Renal cortical epithelial cell (primary cell): ENCODE measurements around the gene CISTR. TPM values are rescaled to one million over a fixed set of nuclear protein-coding genes. Genes with fewer than 3 reads are reported as not detected.

Experiments
- DNase-seq: peaks from one replicate; pipeline ENCODE4 v3.0.0-alpha.2; 2011; ENCODE audit warnings: low read depth
- total RNA-seq: library from RNA; depleted of rRNA; stranded (reverse); fragments of >200 nt; gene quantifications from 2 replicates; pipeline ENCODE4 v1.2.3, GENCODE V29; 2014

Gene CISTR
- total RNA-seq, 1 donor from 2014 or later: not detected

DNA sequence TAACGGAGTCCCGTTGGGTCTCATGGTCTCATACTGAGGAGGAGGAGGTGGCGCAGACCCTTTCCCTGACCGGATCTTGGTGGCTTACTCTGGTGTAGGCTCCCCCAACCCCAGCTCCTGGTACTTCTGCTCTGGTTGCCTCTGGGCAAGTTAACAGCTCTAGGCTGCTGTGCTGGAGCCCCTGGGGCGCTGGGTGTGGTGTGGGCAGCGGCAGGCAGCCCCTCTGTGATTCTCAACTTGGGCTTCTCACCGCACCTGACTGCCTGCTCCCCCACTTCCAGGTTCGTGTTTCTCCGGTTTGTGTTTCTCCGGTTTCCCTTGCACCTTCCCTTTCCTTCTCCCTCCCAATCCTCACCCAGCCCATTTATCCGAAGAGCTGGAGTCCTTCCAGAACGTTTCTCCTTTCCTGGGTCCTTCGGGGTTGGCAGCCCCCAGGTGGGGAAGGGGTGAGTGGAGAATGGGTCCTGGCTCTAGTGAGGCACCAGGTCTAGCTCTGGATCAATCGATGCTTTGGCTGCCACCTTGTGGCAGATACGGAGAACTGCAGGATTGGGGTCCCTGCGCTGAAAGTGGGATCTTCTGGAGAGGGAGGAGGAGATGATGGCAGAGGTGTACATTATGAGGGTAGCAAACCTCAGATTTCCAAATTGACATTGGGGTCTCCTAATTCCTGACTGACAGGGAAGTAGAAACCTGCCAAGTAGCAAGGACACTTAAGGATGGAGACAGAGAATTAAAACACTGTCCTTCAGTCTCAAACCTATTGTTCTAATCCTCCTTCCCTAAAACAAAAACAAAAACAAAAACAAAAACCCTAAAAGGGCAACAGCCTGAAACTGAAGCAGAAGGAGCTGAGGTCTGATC lies 8.3 kb downstream of the CISTR start:
- peak; percentile 36 for DNase-seq

DNA sequence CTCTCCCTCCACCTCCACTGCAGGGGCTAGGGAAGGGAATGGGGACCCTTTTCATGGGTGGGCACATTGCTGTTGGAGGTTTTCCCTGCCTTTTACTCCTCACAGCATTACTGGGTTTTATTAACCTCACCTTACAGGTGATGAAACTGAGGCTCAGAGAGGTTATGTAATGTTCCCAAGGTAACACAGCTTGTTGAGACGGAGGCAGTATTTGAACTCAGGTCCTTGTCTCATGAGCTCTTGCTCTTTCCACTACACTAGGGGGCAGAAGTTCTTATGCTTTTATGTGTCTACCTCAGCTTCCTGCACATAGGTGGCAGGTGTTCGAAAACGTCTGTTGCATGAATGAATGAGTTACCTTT lies 11.7 kb downstream of the CISTR start:
- no peak for DNase-seq

DNA sequence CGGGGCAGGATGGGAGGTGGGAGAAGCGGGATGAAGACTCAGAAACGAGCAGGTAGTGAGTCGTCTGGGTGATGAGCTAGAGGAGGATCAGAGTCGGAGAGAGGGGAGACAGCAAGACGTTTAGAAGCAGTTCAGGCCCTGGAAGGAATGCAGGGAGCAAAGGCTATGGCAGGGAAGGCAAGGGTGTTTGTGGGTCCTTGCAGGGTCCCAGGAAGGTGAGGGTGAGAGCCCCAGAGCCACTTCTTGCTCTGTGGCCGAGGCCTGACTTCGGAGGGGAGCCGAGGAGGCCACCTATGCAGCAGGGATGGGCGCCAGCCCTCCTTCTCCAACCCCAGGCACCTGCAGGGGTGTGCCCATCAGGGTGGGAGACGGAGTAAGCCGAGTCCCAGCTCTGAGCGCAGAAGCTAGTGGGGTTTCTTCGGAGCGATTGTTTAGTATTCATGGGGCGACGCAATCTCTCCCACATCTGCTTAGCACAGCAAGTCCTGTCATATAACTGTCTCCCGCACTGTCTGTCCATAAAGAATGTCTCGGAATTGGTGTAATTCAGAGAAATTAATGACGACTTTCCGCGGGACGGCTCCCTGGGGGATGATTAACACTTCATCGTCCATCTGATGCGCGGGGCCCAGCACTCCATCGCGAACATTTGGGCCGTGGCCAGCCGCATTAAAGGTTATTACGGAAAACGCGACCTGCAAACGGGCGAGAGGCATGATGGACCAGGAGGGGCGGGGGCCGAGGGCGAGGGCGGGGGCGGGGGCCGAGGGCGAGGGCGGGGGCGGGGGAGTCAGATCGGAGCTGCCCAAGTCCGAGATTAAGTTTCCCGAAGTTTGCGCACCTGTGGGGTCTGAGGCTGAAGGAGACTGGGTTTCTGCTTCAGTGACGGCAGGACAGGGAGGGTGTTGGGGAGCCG lies 12.3 kb downstream of the CISTR start:
- DNase-seq: no peak

DNA sequence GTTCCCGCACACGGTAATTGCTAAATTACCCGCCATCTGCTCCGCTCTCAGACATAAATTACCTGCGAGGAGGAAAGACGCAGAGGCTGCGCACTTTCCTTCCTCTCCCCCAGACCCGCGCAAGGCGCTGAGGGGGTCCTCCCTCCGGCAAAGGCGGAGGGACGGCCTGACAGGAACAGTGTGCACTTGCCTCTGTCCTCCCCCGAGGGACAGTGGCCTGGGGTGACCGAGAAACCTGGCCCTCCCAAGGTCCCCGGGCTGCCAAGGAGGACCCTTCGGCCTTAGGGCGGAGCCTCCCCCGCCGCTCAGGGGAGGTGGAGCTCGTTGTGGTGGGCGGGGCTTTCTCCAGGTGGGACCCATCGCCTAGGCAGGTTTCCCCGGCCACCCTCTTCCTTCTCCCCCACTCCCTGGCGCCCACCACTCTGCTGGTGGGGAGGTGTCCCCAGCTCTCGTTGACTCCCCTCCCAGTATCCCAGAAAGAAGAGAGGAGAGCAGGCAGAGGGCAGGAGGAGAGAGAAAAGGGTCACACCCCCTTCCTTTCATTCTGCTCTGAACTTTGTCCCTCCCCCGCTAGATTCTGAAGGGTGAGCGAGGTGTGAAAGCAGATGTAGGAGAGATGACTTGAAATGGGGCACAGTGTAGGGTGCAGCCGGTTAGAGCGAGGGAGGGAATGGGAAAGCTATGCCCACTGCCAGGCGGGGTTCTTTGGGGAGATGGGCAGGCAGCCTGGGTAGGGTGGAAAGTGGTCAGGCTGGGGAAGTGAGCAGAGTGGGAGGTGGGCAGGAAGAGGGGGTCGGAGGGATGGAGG lies 13.2 kb downstream of the CISTR start:
- DNase-seq: no peak

DNA sequence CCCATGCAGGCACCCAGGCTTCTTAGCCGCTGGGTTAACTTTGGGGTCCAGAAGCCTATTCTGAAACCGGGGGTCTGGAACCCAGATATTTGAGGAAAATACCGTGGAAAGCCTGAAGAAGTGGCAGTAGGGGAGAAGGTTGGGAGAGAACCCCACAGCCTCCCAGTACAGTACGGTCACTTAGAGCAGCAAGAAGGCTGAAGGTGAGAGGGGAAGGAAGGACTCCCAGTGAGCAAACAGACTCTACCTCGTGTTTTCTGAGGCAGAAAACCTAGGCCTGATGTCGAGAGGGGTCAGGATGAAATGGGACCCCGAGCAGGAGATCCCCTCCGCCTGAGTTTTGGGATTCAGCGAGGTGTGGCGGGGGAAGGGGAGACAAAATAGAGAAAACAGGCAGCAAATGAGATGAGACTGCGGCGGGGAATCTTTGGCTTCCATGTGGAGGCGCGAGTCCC lies 13.8 kb downstream of the CISTR start:
- no peak for DNase-seq

DNA sequence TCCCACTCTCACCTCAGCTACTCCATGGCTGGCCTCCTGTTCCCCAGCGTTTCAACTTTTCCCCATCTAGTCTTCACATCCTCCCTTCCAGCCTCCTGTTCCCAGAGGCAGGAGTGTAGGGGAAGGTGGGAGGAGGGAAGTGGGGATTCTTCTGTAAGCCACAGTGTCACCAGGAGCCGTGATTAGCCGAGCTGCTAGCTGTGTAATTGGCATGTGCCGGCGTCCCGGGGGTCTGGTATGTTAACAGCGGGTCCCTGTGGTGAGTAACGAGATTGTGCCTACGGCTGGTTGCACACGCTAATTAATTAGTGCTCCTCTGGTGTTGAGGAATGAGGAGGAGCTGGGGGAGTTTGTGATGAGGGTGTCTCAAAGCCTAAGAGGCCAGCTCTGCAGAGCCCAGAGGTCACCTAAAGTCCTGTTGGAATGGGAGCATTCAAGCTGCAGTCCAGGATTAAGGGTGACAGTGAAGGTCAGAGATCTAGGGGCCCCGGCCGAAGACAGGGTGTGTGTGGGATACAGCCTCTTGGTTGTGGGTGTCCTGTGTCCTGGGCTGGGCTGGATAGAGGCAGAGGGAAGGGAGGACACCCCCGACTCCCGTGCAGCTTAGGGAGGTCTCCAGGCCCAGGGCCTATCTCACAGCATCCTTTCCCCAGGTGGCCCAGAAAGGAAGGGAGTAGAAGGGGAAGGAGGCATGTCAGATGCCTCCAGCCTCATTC lies 14.5 kb downstream of the CISTR start:
- no peak for DNase-seq

DNA sequence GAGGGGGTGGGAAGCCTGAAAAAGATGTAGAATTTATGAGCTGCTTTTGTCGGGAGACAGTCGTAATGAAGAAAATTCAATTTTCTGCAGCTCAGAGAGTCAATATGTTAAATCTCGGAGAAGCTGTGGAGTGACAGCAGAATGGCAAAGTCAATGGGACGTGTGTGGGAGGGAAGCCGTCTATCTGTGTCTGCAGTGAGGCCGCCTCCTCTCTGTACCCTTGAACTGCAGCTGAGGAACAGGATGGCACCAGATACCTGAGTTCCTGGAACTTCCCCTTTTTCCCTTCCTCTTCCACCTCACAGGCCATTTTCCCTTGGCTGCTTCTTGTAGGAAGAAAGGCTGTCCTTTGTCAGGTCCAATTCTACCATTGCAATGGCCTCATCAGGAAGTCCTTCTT lies 15.2 kb downstream of the CISTR start:
- DNase-seq: no peak

DNA sequence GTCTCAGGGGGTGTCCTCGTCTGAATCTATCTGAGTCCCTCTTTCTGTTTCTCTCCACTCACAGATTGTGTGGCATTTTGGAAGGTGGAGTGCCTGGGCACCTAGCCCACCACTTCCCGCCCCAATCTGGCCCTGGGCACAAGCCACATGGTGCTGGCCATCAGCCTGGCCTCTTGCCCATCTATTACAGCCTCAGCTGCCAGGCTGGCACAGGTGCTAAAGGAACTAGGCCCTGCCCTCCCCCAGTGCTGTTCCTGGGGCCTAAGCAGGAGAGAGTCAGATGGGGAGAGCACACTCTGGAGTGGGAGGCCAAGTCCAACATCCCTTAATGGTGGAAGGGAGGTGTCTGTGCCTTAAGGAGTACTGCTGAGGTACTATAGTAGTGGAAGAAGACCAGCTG lies 16.2 kb downstream of the CISTR start:
- DNase-seq: no peak

DNA sequence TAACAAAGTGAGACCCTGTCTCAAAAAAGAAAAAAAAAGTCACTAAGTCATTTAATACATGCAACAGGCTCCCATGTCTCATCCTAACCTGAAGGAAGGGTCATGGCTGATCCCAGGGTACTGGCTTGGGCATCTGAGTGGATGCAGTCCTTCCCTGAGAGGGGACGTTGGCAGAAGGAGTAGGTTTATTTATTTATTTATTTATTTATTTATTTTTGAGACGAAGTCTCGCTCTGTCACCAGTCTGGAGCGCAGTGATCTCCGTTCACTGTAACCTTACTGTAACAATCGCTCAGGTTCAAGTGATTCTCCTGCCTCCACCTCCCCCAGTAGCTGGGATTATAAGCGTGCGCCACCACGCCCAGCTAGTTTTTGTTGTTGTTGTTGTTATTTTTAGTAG lies 17.4 kb downstream of the CISTR start:
- DNase-seq: no peak

DNA sequence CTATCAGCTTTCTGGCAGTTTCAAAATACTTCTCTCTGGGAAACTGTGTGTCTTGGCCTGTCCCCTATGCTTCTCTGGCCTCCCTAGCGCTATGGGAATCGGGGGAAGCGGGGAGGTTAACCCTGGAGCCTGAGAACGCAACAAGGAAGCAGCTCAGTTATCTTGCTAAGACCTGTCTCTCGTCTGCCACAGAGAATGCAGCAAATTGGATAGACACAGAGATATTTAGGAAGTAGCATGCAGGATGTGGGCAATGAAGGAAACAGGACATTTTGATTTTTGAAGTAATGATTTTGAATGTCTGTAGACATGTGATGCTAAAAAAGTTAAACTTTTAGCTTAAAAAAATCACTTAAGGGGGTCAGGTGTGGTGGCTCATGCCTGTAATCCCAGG lies 18.0 kb downstream of the CISTR start:
- DNase-seq: no peak

DNA sequence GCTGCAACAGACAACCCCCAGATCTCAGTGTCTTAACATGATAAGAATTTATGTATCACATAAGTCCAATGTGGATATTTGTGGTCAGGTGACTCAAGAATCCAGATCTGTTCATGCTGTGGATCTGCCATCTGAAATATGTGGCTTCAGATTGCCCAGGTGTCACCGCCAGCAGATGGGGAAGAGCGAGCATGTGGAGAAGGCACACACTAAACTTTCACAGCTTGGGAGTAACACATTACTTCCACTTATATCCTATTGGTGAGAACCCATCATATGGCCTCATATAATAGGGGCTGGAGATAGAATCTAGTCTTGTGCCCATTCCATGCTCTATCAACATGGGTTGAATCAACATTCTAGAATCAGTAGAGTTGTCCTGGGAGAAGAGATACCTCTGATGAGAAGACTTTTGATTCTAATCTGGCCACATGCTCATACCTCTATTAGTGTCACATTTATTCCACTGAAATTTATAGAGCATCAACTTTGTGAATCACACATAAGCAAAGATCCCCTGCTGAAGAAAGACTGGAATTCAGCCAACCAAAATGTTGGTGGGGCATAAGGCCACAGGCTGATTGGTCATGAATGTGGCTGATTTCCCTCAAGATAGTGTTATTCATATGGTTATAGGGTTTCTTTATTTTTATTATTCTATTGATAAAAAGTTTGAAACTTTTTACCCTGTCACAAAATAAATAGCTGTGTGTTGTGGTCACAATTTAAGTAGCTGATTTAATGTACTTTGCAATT lies 18.6 kb downstream of the CISTR start:
- peak; percentile 21 for DNase-seq

DNA sequence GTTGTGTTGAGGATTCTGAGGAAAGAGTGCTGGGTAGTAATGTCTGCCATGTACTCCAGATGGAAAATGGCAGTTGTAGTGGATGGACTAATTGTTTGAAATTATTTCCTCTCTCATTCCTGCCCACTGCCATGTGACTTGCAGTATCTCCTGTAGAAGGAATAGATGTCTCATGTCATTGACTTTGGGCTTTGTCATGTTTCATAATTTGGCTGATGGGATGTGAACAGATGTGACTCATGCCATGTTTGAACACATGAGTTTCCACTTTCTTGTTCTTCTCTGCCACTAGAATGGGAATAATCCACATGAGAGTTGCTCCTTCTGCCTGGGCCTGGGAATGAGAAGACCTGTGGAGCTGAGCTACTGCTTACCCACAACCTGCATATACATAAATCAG lies 22.1 kb downstream of the CISTR start:
- DNase-seq: no peak

DNA sequence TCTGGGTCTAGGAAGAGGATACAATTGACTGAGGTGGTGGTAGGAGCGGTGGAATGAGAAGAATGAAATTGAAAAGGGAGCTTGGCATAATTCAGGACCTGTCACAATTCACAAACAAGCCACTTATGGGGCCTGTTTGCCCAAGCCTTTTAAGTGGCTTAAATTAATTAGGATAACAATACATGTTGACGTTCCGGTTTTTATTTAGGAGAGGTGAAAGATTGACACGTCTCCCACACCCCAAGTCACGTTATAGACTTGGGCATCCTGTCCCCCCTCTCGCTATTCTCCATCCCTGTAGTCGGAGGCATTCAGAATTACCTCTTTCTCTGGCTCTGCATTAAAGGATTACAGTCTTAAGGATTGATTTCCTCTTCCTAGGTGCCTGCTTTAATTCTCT lies 23.6 kb downstream of the CISTR start:
- DNase-seq: no peak

DNA sequence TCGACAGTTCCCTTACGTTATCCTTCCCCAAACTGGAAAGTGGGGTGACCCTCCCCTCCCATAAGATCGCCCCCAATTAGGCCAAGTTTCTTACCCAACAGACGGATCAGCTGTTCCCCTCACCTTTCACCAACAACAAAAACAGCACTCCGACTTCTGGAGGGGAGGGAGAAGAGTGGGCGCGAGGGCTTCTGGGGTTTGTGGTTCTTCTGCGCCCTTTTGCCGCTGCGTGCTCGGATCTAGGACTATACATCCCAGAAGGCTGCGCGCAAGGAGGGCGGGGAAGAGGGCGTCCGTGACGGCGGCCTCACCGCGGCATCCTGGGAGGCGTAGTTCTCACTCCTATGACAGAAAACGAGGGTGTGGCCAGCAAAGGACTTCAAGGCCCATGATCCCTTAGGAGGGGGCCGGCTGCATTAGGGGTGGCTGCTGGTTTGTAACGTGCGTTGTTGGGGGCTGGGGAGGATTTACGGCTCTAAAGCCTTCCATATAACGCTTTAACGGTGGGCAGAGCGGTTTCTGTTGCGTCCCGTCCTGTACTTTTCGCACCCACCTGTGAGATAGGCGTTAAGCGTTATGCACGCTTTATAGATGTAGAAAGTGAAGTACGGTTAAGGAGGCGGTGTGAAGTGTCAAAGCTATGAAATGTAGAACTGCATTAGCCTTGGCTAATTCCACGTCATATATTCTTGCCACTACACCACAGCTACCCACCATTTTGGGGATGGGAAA lies 24.3 kb downstream of the CISTR start, which contains the start of gene CALCOCO1:
CALCOCO1 (minus strand) TSS at position 143 of the 732 bp plus-strand sequence. CDS start 2,210 bp downstream, outside the sequence.
- DNase-seq: peak; percentile 96

DNA sequence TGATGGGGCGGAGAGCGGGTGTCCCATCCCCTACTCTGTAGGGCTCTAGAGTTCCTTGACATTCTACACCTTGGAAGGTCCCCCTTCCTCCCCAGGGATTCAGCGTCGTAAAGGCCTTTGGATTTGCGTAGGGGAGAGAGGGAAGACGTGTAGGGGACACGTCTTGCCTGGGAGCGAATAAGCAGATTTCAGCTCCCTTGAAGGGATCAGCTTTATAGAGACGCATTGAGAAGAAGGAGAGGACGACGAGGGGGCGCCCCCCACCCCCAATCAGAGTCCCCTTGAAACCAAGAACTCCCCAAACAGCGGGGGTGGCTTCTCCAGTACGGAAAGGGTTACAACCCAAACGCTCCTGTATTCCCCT lies 24.9 kb downstream of the CISTR start:
- peak; percentile 22 for DNase-seq

DNA sequence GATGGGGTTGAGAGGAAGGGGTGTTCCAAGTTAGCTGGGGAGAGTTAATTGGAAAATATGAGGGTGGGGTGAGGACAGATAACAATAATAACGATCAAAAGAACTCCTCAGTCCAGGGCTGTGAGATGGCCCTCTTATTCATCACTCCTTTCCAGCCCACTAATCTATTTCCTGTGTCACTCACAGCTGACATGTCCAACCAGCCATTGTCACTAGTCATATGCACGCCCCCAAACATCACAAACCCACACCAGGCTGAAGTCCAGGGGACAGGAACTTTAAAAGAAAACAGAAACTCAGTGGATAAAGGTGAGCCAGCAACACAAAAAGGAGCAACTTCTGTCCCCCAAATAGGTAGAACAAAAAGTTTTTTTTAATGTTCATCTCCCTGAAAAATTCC lies 25.4 kb downstream of the CISTR start:
- peak; percentile 13 for DNase-seq

DNA sequence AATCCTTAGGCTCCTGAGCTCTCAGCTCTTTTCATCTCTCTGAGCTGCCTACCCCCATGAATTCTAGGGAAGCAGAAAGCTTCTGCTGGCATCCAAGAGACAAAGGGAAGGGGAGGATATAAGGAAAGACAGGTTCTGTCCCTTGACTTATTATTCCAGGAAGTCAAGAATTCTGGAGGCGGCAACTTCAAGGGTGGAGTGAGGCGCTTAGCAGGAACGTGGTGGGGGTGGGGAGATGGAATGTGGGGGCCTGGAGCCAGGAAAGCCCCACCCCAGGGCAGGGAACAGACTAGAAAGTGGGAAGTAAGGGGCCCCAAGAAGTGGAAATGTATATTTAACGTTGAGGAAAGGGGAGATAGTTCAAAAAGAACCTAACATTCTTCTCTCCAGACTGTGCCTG lies 26.0 kb downstream of the CISTR start:
- no peak for DNase-seq

DNA sequence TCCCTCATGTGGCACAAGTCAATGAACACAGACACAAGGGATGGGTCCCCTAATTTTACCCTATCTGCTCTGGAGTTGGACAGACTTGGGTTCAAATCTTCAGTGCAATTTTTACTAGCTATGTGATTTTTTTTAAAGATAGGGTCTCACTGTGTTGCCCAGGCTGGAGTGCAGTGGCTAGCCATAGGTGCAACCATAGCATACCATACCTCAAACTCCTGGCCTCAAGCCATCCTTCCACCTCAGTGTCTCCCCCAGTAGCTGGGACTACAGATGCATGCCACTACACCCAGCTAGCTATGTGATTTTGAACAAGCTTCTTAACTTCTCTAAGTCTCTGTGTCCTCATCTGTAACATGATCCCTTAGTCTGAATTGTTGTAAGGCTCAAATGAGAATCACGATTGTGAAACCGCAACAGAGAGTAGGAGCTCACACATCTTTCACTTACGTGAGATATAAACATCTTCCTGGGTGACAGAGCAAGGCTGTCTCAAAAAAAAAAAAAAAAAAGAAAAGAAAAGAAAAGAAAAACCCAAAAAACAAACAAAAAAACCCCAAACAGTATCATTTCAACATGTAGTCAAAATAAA lies 29.2 kb downstream of the CISTR start:
- no peak for DNase-seq

DNA sequence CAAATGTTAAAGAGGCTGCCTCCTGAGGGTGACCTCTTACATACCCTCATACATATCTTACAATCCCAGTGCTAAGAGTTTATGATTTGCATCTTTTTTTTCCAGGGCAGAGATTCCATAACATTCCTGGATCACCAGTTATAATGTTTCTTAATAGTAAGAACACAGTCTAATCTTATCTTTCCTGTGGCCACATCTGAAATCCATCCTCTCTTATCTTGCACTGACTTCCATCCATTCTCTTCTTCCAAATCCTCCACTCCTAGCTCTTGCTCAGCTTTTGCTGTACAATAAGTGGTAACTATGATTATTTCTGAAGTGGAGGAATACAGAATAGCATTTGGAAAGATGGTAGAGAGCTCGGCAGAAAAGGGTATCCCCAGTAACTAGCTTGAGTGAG lies 30.8 kb downstream of the CISTR start:
- no peak for DNase-seq
